Trophoblast cell (in vitro differentiated cells and primary cell): ENCODE measurements around the gene MCOLN2.

Source experiments
- DNase-seq, 2 donors: peaks; one replicate each; pipeline ENCODE4 v3.0.0-alpha.2; 2016
- H2AFZ ChIP-seq: 2 replicates; pipeline ENCODE4 v1.6.1; 2013; ENCODE audit warnings: low read length, moderate library complexity, mild to moderate bottlenecking; ENCODE audit not compliant: insufficient read depth, poor library complexity
- H2AK5ac ChIP-seq: 2 replicates; pipeline ENCODE4 v1.6.1; 2013; ENCODE audit warnings: mild to moderate bottlenecking, low read length
- H2BK120ac ChIP-seq: 2 replicates; pipeline ENCODE4 v1.6.1; 2013; ENCODE audit warnings: low read length, mild to moderate bottlenecking, moderate library complexity; ENCODE audit not compliant: insufficient read depth, poor library complexity
- H2BK12ac ChIP-seq: 2 replicates; pipeline ENCODE4 v1.6.1; 2013; ENCODE audit warnings: mild to moderate bottlenecking, low read length, moderate library complexity
- H2BK5ac ChIP-seq: 2 replicates; pipeline ENCODE4 v1.6.1; 2013; ENCODE audit warnings: low read length, low read depth, moderate library complexity, mild to moderate bottlenecking; ENCODE audit not compliant: poor library complexity
- H3K14ac ChIP-seq: 2 replicates; pipeline ENCODE4 v1.6.1; 2013; ENCODE audit warnings: mild to moderate bottlenecking, low read length
- H3K18ac ChIP-seq: 2 replicates; pipeline ENCODE4 v1.6.1; 2013; ENCODE audit warnings: mild to moderate bottlenecking, low read length
- H3K23ac ChIP-seq: 2 replicates; pipeline ENCODE4 v1.6.1; 2013; ENCODE audit warnings: low read length
- H3K27ac ChIP-seq: 2 replicates; pipeline ENCODE4 v1.5.1; 2013; ENCODE audit warnings: low read depth, mild to moderate bottlenecking, inconsistent platforms, low read length, moderate library complexity
- H3K27me3 ChIP-seq: 2 replicates; pipeline ENCODE4 v1.6.1; 2013; ENCODE audit warnings: inconsistent platforms, mild to moderate bottlenecking, low read length, moderate library complexity; ENCODE audit not compliant: insufficient read depth
- H3K36me3 ChIP-seq, 2 experiments: 1 replicate in 1 of 2; 2 replicates in 1 of 2; pipeline ENCODE4 v1.6.1; 2013; ENCODE audit warnings: low read length in 2 of 2, mild to moderate bottlenecking in 2 of 2, moderate library complexity in 1 of 2; ENCODE audit not compliant: insufficient read depth in 2 of 2, control insufficient read depth in 1 of 2
- H3K4ac ChIP-seq: 2 replicates; pipeline ENCODE4 v1.6.1; 2013; ENCODE audit warnings: low read depth, mild to moderate bottlenecking, low read length, moderate library complexity
- H3K4me1 ChIP-seq, 2 experiments: 1 replicate in 1 of 2; 2 replicates in 1 of 2; pipeline ENCODE4 v1.6.1; 2013; ENCODE audit warnings: low read length in 2 of 2, mild to moderate bottlenecking in 2 of 2, moderate library complexity in 1 of 2; ENCODE audit not compliant: insufficient read depth in 2 of 2, control insufficient read depth in 1 of 2
- H3K4me2 ChIP-seq: 2 replicates; pipeline ENCODE4 v1.6.1; 2013; ENCODE audit warnings: inconsistent platforms, mild to moderate bottlenecking, low read length, moderate library complexity
- H3K4me3 ChIP-seq: 2 replicates; pipeline ENCODE4 v1.5.1; 2013; ENCODE audit warnings: mild to moderate bottlenecking, low read depth, low read length, inconsistent platforms
- H3K79me1 ChIP-seq: one replicate; pipeline ENCODE4 v1.6.1; 2013; ENCODE audit warnings: low read length
- H3K79me2 ChIP-seq: 2 replicates; pipeline ENCODE4 v1.6.1; 2013; ENCODE audit warnings: low read length, mild to moderate bottlenecking; ENCODE audit not compliant: control insufficient read depth, insufficient read depth, poor library complexity
- H3K9ac ChIP-seq: 2 replicates; pipeline ENCODE4 v1.6.1; 2013; ENCODE audit warnings: mild to moderate bottlenecking, low read length
- H3K9me3 ChIP-seq: 2 replicates; pipeline ENCODE4 v1.6.1; 2013; ENCODE audit warnings: low read depth, mild to moderate bottlenecking, control low read depth, inconsistent platforms, low read length; ENCODE audit not compliant: insufficient read depth
- H4K12ac ChIP-seq: 2 replicates; pipeline ENCODE4 v1.6.1; 2013; ENCODE audit warnings: low read depth, mild to moderate bottlenecking, low read length, moderate library complexity
- H4K8ac ChIP-seq: 2 replicates; pipeline ENCODE4 v1.6.1; 2013; ENCODE audit warnings: low read depth, mild to moderate bottlenecking, low read length, moderate library complexity
- H4K91ac ChIP-seq: one replicate; pipeline ENCODE4 v1.6.1; 2013; ENCODE audit warnings: low read depth, mild to moderate bottlenecking, low read length, moderate library complexity
- WGBS: extraction: QIAGEN DNeasy Blood & Tissue Kit; methylation state at CpG from one replicate; pipeline ENCODE4 v1.1.7; 2013; ENCODE audit warnings: missing lambda C conversion rate; ENCODE audit not compliant: insufficient read length, insufficient coverage; ENCODE audit errors: extremely low coverage; 5-methylcytosine and 5-hydroxymethylcytosine counted together

The MCOLN2 gene

GRCh38 chr1:84920159-84920558 is 76.8 kb downstream of the MCOLN2 start:
- H4K12ac ChIP-seq: no peak overlapping the region
- H3K79me1 ChIP-seq: no peaks in the 10 kb centered on the region
- H3K79me2 ChIP-seq: no peaks in the 10 kb centered on the region
- WGBS: no CpG with 5 or more reads among the region's 1 CpG
- H3K23ac ChIP-seq: no peak overlapping the region
- H3K14ac ChIP-seq: no peak overlapping the region
- H2BK120ac ChIP-seq: no peak overlapping the region
- no peak overlapping the region for H3K18ac ChIP-seq
- H4K8ac ChIP-seq: no peak overlapping the region
- H2BK12ac ChIP-seq: no peak overlapping the region
- no peak overlapping the region for H3K27ac ChIP-seq
- DNase-seq: peak in 1 of 2 donors; percentile 38
- no peaks in the 10 kb centered on the region for H3K36me3 ChIP-seq
- no peaks in the 10 kb centered on the region for H3K4me1 ChIP-seq
- H3K27me3 ChIP-seq: no peaks in the 10 kb centered on the region
- no peak overlapping the region for H2AFZ ChIP-seq
- no peaks in the 10 kb centered on the region for H3K9me3 ChIP-seq
- H3K4me3 ChIP-seq: no peak overlapping the region
- no peak overlapping the region for H3K9ac ChIP-seq
- H2AK5ac ChIP-seq: no peak overlapping the region
- no peak overlapping the region for H3K4ac ChIP-seq
- H3K4me2 ChIP-seq: no peak overlapping the region
- no peak overlapping the region for H4K91ac ChIP-seq
- no peak overlapping the region for H2BK5ac ChIP-seq

GRCh38 chr1:84919461-84919970 is 77.4 kb downstream of the MCOLN2 start:
- H3K27me3 ChIP-seq: no peaks in the 10 kb centered on the region

GRCh38 chr1:84918726-84919336 is 78.1 kb downstream of the MCOLN2 start:
- Histone ChIP-seq H3K18ac (no peak overlapping the region), H4K8ac (no peak overlapping the region), H2BK12ac (no peak overlapping the region), H3K23ac (no peak overlapping the region), H3K79me1 (no peaks in the 10 kb centered on the region), H4K91ac (no peak overlapping the region), H2BK120ac (no peak overlapping the region), H3K36me3 (no peaks in the 10 kb centered on the region), H3K27ac (no peak overlapping the region), H3K27me3 (no peaks in the 10 kb centered on the region), H3K4ac (no peak overlapping the region), H3K4me1 (no peaks in the 10 kb centered on the region), H2BK5ac (no peak overlapping the region), H4K12ac (no peak overlapping the region), H3K4me3 (no peak overlapping the region), H3K79me2 (no peaks in the 10 kb centered on the region), H3K4me2 (no peak overlapping the region), H3K9me3 (no peaks in the 10 kb centered on the region), H2AK5ac (no peak overlapping the region), H2AFZ (no peak overlapping the region), H3K9ac (no peak overlapping the region), H3K14ac (no peak overlapping the region)
- peak; percentile 28 to 89 for DNase-seq
- no CpG with 5 or more reads among the region's 5 CpGs for WGBS

More at GRCh38 chr1:84919461-84919970, 77.4 kb downstream of the MCOLN2 start:
- H3K14ac ChIP-seq: no peak overlapping the region
- H4K8ac ChIP-seq: no peak overlapping the region
- H3K79me1 ChIP-seq: no peaks in the 10 kb centered on the region
- no peak overlapping the region for H2BK12ac ChIP-seq
- no peaks in the 10 kb centered on the region for H3K36me3 ChIP-seq
- H3K4me1 ChIP-seq: no peaks in the 10 kb centered on the region
- no peak overlapping the region for H3K4me2 ChIP-seq
- no peak overlapping the region for H3K4ac ChIP-seq
- H3K18ac ChIP-seq: no peak overlapping the region
- no peaks in the 10 kb centered on the region for H3K79me2 ChIP-seq
- DNase-seq: peak in 1 of 2 donors; percentile 52
- H2AFZ ChIP-seq: no peak overlapping the region
- H3K23ac ChIP-seq: peak overlapping the region; percentile 21
- WGBS: no CpG with 5 or more reads among the region's 4 CpGs
- no peaks in the 10 kb centered on the region for H3K9me3 ChIP-seq
- H2AK5ac ChIP-seq: no peak overlapping the region
- no peak overlapping the region for H3K9ac ChIP-seq
- no peak overlapping the region for H3K4me3 ChIP-seq
- no peak overlapping the region for H2BK5ac ChIP-seq
- H3K27ac ChIP-seq: no peak overlapping the region
- H4K91ac ChIP-seq: no peak overlapping the region
- no peak overlapping the region for H2BK120ac ChIP-seq
- no peak overlapping the region for H4K12ac ChIP-seq

GRCh38 chr1:84916897-84917296 is 80.0 kb downstream of the MCOLN2 start:
- no peaks in the 10 kb centered on the region for H3K36me3 ChIP-seq
- no CpG with 5 or more reads among the region's 4 CpGs for WGBS
- H3K4ac ChIP-seq: no peak overlapping the region

More at GRCh38 chr1:84916897-84917296, 80.0 kb downstream of the MCOLN2 start:
- Histone ChIP-seq H3K4me2 (no peak overlapping the region), H2AK5ac (no peak overlapping the region), H2BK120ac (no peak overlapping the region), H3K4me1 (no peaks in the 10 kb centered on the region), H3K79me1 (no peaks in the 10 kb centered on the region), H3K27me3 (no peaks in the 10 kb centered on the region), H3K18ac (no peak overlapping the region), H3K4me3 (no peak overlapping the region), H2AFZ (no peak overlapping the region), H4K91ac (no peak overlapping the region), H4K8ac (no peak overlapping the region), H3K9me3 (no peaks in the 10 kb centered on the region), H3K9ac (no peak overlapping the region), H3K79me2 (no peaks in the 10 kb centered on the region), H3K14ac (no peak overlapping the region), H4K12ac (no peak overlapping the region), H3K27ac (no peak overlapping the region), H3K23ac (no peak overlapping the region), H2BK12ac (no peak overlapping the region), H2BK5ac (no peak overlapping the region)
- DNase-seq: no peak
